CD14-positive monocyte (primary cell): ENCODE results near the gene PATL2. TPM values are rescaled to one million over a fixed set of nuclear protein-coding genes. Genes with fewer than 3 reads are reported as not detected.

Experiments used
- DNase-seq, 3 donors: peaks; one replicate each; pipeline ENCODE4 v3.0.0-alpha.2; 2011 to 2022
- H2AFZ ChIP-seq: 2 replicates; pipeline ENCODE4 v1.6.0; 2012; ENCODE audit warnings: mild to moderate bottlenecking, low read depth, low read length, inconsistent platforms; ENCODE audit not compliant: insufficient read depth, poor library complexity, severe bottlenecking
- H3K27ac ChIP-seq, 2 donors: 1 replicate in 1 of 2; 2 replicates in 1 of 2; pipeline ENCODE4 v1.5.1; 2012 to 2013; ENCODE audit warnings: low read length in 2 of 2, control low read depth in 1 of 2, inconsistent platforms in 1 of 2, low read depth in 1 of 2, mild to moderate bottlenecking in 1 of 2
- H3K27me3 ChIP-seq, 2 donors: one replicate each; pipeline versions ENCODE4 v1.6.0 to v1.6.1; 2011 to 2013; ENCODE audit warnings: low read length in 2 of 2; ENCODE audit not compliant: control insufficient read depth in 2 of 2, insufficient read depth in 2 of 2
- H3K36me3 ChIP-seq, 2 donors: replicated peaks in 1 of 2; 1 replicate in 1 of 2; 2 replicates in 1 of 2; pipeline versions ENCODE4 v1.5.1 to v1.6.1; 2012 to 2013; ENCODE audit warnings: low read length in 2 of 2, control low read depth in 1 of 2, inconsistent platforms in 1 of 2, mild to moderate bottlenecking in 1 of 2; ENCODE audit not compliant: insufficient read depth in 2 of 2, control insufficient read depth in 1 of 2
- H3K4me1 ChIP-seq, 2 donors: 1 replicate in 1 of 2; 2 replicates in 1 of 2; pipeline versions ENCODE4 v1.5.1 to v1.6.1; 2012 to 2013; ENCODE audit warnings: low read length in 2 of 2, control low read depth in 1 of 2, inconsistent platforms in 1 of 2, mild to moderate bottlenecking in 1 of 2, moderate library complexity in 1 of 2; ENCODE audit not compliant: insufficient read depth in 2 of 2, control insufficient read depth in 1 of 2
- H3K4me2 ChIP-seq: replicated peaks from 2 replicates; pipeline ENCODE3; 2012; ENCODE audit warnings: low read length, moderate library complexity, mild to moderate bottlenecking; ENCODE audit not compliant: poor library complexity, severe bottlenecking; ENCODE audit errors: extremely low read depth
- H3K4me3 ChIP-seq, 3 experiments: fragments of 200-600 bp in 1 of 3; sonication (generic) in 1 of 3; replicated peaks in 1 of 3; 1 replicate in 2 of 3; 2 replicates in 1 of 3; pipeline ENCODE4 v1.5.1; 2011 to 2013; ENCODE audit warnings: low read length in 3 of 3, mild to moderate bottlenecking in 3 of 3, control low read depth in 2 of 3, low read depth in 2 of 3, inconsistent platforms in 1 of 3, moderate library complexity in 1 of 3
- H3K79me2 ChIP-seq: 2 replicates; pipeline ENCODE4 v1.6.0; 2012; ENCODE audit warnings: mild to moderate bottlenecking, control low read depth, inconsistent platforms, low read length, moderate library complexity; ENCODE audit not compliant: insufficient read depth
- H3K9ac ChIP-seq: 2 replicates; pipeline ENCODE4 v1.6.0; 2017; ENCODE audit warnings: low read length, mild to moderate bottlenecking; ENCODE audit not compliant: insufficient read depth, poor library complexity, severe bottlenecking
- H3K9me3 ChIP-seq, 2 donors: replicated peaks in 1 of 2; 1 replicate in 1 of 2; 2 replicates in 1 of 2; pipeline versions ENCODE4 v1.5.1 to v1.6.1; 2012 to 2013; ENCODE audit warnings: low read length in 2 of 2, control low read depth in 1 of 2; ENCODE audit not compliant: control insufficient read depth in 1 of 2, insufficient read depth in 1 of 2
- H4K20me1 ChIP-seq: 2 replicates; pipeline ENCODE4 v1.6.0; 2012; ENCODE audit warnings: mild to moderate bottlenecking, low read length, control low read depth, moderate library complexity; ENCODE audit not compliant: insufficient read depth
- H3K27ac Mint-ChIP-seq, 7 donors: one replicate each; pipeline ENCODE4 v1.8.0; 2020; ENCODE audit warnings: mild to moderate bottlenecking in 7 of 7, mixed read lengths in 7 of 7, moderate library complexity in 6 of 7, inconsistent platforms in 2 of 7
- H3K27me3 Mint-ChIP-seq, 3 donors: one replicate each; pipeline ENCODE4 v1.8.0; 2021 to 2022; ENCODE audit warnings: low read depth in 3 of 3, mild to moderate bottlenecking in 3 of 3, mixed read lengths in 3 of 3, moderate library complexity in 3 of 3, inconsistent platforms in 1 of 3
- H3K36me3 Mint-ChIP-seq, 2 donors: one replicate each; pipeline ENCODE4 v1.8.0; 2020; ENCODE audit warnings: mixed read lengths in 2 of 2, inconsistent platforms in 1 of 2, mild to moderate bottlenecking in 1 of 2
- H3K4me1 Mint-ChIP-seq: one replicate; pipeline ENCODE4 v1.8.0; 2020; ENCODE audit warnings: mild to moderate bottlenecking, mixed read lengths
- H3K4me3 Mint-ChIP-seq, 2 donors: one replicate each; pipeline ENCODE4 v1.8.0; 2020; ENCODE audit warnings: mild to moderate bottlenecking in 2 of 2, mixed read lengths in 2 of 2, moderate library complexity in 1 of 2
- H3K9me3 Mint-ChIP-seq, 7 donors: one replicate each; pipeline ENCODE4 v1.8.0; 2020 to 2022; ENCODE audit warnings: mixed read lengths in 7 of 7, mild to moderate bottlenecking in 6 of 7, moderate library complexity in 6 of 7, inconsistent platforms in 2 of 7
- WGBS: methylation state at CpG from one replicate; pipeline ENCODE4 v1.1.5; 2013; ENCODE audit warnings: missing lambda C conversion rate; ENCODE audit not compliant: insufficient coverage; 5-methylcytosine and 5-hydroxymethylcytosine counted together
- intact Hi-C, 2 donors: fragments of 100-400 bp; cut with micrococcal nuclease; formaldehyde crosslinking; loops; one replicate each; pipeline versions ENCODE4 v1.15.0 to v1.15.1; 2023
- polyA plus RNA-seq, 3 donors: library from polyadenylated mRNA; depleted of rRNA in 1 of 3; unstranded in 2 of 3; stranded (reverse) in 1 of 3; fragments of 300-500 nt in 2 of 3; fragments of >200 nt in 1 of 3; fragmentation: Illumina TruSeq in 2 of 3; gene quantifications; 1 replicate in 2 of 3; 2 replicates in 1 of 3; pipeline ENCODE4 v1.2.3, GENCODE V29; 2012 to 2021
- TF ChIP-seq, protein P1 (sequence below): fragments of 200-600 bp; IDR thresholded peaks from one replicate; pipeline ENCODE4 v1.8.0; 2022; ENCODE audit warnings: antibody characterized with exemption, mild to moderate bottlenecking

The PATL2 gene
- polyA plus RNA-seq, 3 donors: 1.8 to 14.4 (median 1.9) TPM

DNA sequence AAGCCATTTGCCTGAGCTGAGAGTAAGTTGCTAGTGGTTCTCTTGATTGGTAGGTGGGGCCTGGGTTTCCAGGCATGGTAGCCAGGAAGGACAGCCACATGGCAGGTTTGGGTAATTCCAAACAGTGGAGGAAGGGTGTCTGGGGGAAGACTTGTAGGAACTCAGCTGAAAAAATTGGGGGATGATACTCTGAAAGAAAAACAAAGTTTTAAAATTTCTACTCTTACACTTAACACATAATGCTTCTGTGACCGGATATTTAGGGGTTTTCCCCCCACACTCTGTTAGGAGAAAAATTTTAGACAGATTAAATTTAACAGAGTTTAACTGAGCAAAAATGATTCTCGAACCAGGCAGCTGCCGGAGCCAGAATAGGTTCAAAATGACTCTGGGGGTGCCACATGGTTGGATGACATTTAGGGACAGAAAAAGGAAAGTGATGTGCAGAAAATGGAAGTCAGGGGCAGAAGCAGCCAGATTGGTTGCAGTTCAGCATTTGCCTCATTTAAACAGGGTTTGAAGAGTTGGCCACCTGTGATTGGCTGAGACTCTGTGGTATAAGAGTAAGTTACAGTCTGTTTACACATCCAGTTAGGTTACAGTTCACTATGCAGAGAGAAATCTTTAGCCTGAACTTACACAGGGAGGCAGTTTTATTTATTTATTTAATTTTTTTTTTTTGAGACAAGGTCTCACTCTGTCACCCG lies 8.3 kb upstream of the PATL2 start:
- Histone ChIP-seq H3K4me2 (no peak overlapping the region), H3K4me1 (peaks cover 69 to 90% of the 10 kb centered on the region in 2 donors), H2AFZ (no peak overlapping the region), H4K20me1 (peaks cover 68% of the 10 kb centered on the region), H3K27ac (peak overlapping the region; percentile 50 to 66), H3K36me3 (peaks cover 48 to 49% of the 10 kb centered on the region in 2 donors), H3K9me3 (no peaks in the 10 kb centered on the region), H3K27me3 (no peaks in the 10 kb centered on the region), H3K4me3 (no peak overlapping the region), H3K9ac (no peak overlapping the region), H3K79me2 (peaks cover 68% of the 10 kb centered on the region)
- 74% methylated on average over 3 of the region's 4 CpGs for WGBS
- peak overlapping the region; percentile 79 to 99 (median 91) for H3K27ac Mint-ChIP-seq
- peaks cover 84% of the 10 kb centered on the region for H3K4me1 Mint-ChIP-seq
- peaks cover 0 to 2% (median 0%) of the 10 kb centered on the region in 3 donors for H3K27me3 Mint-ChIP-seq
- peaks cover 0 to 4% (median 0%) of the 10 kb centered on the region in 7 donors for H3K9me3 Mint-ChIP-seq
- intact Hi-C loops: loop anchor here in 1 of 2 donors (5.0 kb wide), 1 partner anchor 182 kb away; the partner anchor contains the start of gene EIF3J
- DNase-seq: peak; percentile 44 to 60 (median 46)
- TF ChIP-seq, protein P1, sequence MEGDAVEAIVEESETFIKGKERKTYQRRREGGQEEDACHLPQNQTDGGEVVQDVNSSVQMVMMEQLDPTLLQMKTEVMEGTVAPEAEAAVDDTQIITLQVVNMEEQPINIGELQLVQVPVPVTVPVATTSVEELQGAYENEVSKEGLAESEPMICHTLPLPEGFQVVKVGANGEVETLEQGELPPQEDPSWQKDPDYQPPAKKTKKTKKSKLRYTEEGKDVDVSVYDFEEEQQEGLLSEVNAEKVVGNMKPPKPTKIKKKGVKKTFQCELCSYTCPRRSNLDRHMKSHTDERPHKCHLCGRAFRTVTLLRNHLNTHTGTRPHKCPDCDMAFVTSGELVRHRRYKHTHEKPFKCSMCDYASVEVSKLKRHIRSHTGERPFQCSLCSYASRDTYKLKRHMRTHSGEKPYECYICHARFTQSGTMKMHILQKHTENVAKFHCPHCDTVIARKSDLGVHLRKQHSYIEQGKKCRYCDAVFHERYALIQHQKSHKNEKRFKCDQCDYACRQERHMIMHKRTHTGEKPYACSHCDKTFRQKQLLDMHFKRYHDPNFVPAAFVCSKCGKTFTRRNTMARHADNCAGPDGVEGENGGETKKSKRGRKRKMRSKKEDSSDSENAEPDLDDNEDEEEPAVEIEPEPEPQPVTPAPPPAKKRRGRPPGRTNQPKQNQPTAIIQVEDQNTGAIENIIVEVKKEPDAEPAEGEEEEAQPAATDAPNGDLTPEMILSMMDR: no peak
- H3K36me3 Mint-ChIP-seq: peaks cover 51 to 52% of the 10 kb centered on the region in 2 donors
- no peak overlapping the region for H3K4me3 Mint-ChIP-seq

DNA sequence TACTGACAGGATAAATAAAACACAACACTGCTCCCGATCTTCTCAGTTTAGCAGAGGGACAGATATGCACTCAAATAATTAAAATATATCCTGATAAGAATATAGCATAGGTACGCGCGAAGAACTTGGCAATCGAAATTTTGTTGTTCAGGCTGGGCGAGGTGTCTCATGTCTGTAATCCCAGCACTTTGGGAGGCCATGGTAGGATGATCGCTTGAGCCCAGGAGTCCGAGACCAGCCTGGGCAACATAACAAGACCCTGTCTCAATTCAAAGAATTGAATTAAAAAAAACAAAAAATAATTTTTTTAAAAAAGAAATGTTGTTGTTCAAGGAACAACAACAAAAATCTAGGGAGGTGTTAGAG lies 7.8 kb upstream of the PATL2 start:
- Mint-ChIP-seq H3K27ac (peak overlapping the region; percentile 73 to 99 (median 87)), H3K27me3 (no peaks in the 10 kb centered on the region), H3K4me3 (no peak overlapping the region), H3K4me1 (peaks cover 84% of the 10 kb centered on the region), H3K9me3 (peaks cover 0 to 4% (median 0%) of the 10 kb centered on the region in 7 donors), H3K36me3 (peaks cover 56 to 58% of the 10 kb centered on the region in 2 donors)
- Histone ChIP-seq H3K36me3 (peaks cover 52 to 55% of the 10 kb centered on the region in 2 donors), H3K4me3 (no peak overlapping the region), H3K4me1 (peaks cover 69 to 90% of the 10 kb centered on the region in 2 donors), H3K9me3 (no peaks in the 10 kb centered on the region), H3K79me2 (peaks cover 70% of the 10 kb centered on the region), H3K27ac (peak overlapping the region; percentile 36 to 66), H3K9ac (no peak overlapping the region), H4K20me1 (peaks cover 74% of the 10 kb centered on the region), H2AFZ (no peak overlapping the region), H3K27me3 (no peaks in the 10 kb centered on the region), H3K4me2 (no peak overlapping the region)
- intact Hi-C loops: loop anchor here in 1 of 2 donors (5.0 kb wide), 1 partner anchor 182 kb away; the partner anchor contains the start of gene EIF3J
- 94% methylated on average over 4 of the region's 8 CpGs for WGBS
- DNase-seq: no peak
- TF ChIP-seq, protein P1: no peak
